GM21515 (cell line): Measurements from ENCODE around the gene PAK4.
"Not testable (repeated sequence)": the region's sequence is repeated elsewhere in the genome, so short reads cannot be mapped to it uniquely, and the experiment has no call there.

ENCODE experiments used
- ATAC-seq: cut with Tn5 transposase; IDR thresholded peaks from one replicate; pipeline ENCODE4 v1.9.1; 2021; ENCODE audit not compliant: unreplicated experiment

PAK4 gene

GRCh38 chr19:39202998-39203355, 77.4 kb downstream of the PAK4 start:
- ATAC-seq, result no peak

GRCh38 chr19:39203372-39204341, 78.1 kb downstream of the PAK4 start, which contains the start of gene SYCN:
Gene SYCN (minus strand): TSS chr19:39204263. CDS start chr19:39204254, 9 bp downstream.
- no peak for ATAC-seq

- ATAC-seq, result no peak
Observed at GRCh38 chr19:39205449-39205764, 79.8 kb downstream of the PAK4 start.

GRCh38 chr19:39206122-39206521, 80.5 kb downstream of the PAK4 start:
- ATAC-seq, result no peak

GRCh38 chr19:39207293-39207836, 81.8 kb downstream of the PAK4 start:
- ATAC-seq, result no peak

GRCh38 chr19:39208175-39208795, 82.7 kb downstream of the PAK4 start:
- ATAC-seq, result no peak

GRCh38 chr19:39209196-39209595, 83.6 kb downstream of the PAK4 start:
- ATAC-seq, result no peak

GRCh38 chr19:39211731-39212374, 86.3 kb downstream of the PAK4 start:
- no peak for ATAC-seq

GRCh38 chr19:39212375-39212742, 86.8 kb downstream of the PAK4 start:
- ATAC-seq, result no peak

- not testable (repeated sequence) for ATAC-seq
Observed at GRCh38 chr19:39215323-39215722, 89.7 kb downstream of the PAK4 start.

GRCh38 chr19:39217094-39217493, 91.5 kb downstream of the PAK4 start:
- ATAC-seq, result no peak

- ATAC-seq, result no peak
Observed at GRCh38 chr19:39218230-39219007, 92.8 kb downstream of the PAK4 start.

GRCh38 chr19:39219108-39219507, 93.5 kb downstream of the PAK4 start:
- not testable (repeated sequence) for ATAC-seq

GRCh38 chr19:39223703-39224279, 98.2 kb downstream of the PAK4 start:
- ATAC-seq, result no peak

- ATAC-seq, result no peak
Observed at GRCh38 chr19:39224910-39225309, 99.3 kb downstream of the PAK4 start.
